Fibroblast of peridontal ligament (primary cell): ENCODE data around the gene NIPAL4.
A peak's percentile ranks its signal among the peaks of the same experiment; 100 is the strongest.
"Not testable (repeated sequence)": the region's sequence is repeated elsewhere in the genome, so short reads cannot be mapped to it uniquely, and the experiment has no call there.

Experiments
- DNase-seq: peaks from one replicate; pipeline ENCODE4 v3.0.0-alpha.2; 2010; ENCODE audit errors: extremely low read depth

NIPAL4 gene

DNA sequence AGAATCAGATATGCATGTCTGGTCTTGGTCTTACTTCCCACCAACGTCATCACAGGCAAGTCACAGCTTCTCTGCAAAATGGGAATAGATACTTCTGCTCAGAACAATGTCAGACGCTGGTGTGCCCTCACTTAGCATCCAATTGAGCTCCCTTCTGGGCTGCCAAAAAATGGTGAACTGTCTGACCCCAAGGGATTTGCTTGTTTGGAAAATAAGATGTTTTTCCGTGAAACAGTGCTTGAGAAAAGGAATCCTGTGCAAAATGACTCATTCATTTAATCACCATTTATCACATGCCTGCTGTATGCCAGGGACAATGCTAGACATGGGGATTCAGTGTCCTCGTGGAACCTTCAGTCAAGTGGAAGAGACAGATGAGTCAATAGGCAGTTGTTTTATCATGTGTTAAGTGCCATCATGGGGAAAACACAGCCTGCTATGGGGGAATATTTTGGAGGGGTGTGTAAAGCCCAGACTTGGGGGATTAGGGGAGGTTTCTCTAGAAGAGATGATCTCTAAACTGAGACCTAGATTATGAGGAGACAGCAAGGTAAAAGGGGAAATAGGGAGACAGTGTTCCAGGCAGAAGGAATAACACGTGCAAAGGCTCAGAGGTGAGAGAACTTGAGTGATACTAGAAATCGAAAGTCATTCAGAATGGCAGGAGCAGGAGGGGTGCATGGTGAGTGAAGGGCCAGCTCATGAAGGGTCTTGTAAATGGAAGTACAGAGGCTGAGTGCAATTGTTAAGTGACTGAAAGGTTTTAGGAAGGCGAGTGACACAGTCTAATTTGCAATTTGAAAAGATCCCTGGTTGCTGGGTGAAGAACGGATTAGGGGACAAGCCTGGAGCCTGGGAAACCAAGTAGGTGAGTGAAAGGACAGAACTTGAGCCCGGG is 3.9 kb downstream of the NIPAL4 start:
- DNase-seq = peak; percentile 57

DNA sequence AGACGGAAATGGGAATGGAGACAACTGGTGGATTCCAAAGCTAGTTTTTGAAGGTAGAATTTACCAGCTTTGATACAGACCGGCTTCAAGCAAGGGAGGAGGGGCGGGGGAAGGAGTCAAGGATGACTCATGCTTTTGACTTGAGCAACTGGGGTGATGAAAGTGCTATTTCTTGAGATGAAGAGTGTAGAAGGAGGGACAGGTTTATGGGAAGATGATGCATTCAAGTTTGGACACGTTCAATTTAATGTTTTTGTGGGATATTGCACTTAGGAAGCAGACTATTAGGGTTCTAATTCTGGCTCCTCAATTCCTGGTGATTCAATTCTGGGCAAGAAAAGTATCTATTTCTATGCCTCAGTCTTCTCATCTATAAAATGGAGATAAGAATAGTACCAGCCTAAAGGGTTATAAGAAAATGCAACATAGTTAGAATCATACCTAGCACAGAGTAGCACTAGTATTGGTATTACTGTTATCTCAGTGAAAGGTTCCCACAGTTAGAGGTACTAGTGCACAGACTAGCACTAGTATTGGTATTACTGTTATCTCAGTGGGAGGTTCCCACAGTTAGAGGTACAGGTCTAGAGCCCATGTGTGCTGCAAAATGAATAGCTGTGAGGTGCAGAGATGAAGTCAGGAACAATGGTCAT is 4.6 kb downstream of the NIPAL4 start:
- peak; percentile 90 for DNase-seq

DNA sequence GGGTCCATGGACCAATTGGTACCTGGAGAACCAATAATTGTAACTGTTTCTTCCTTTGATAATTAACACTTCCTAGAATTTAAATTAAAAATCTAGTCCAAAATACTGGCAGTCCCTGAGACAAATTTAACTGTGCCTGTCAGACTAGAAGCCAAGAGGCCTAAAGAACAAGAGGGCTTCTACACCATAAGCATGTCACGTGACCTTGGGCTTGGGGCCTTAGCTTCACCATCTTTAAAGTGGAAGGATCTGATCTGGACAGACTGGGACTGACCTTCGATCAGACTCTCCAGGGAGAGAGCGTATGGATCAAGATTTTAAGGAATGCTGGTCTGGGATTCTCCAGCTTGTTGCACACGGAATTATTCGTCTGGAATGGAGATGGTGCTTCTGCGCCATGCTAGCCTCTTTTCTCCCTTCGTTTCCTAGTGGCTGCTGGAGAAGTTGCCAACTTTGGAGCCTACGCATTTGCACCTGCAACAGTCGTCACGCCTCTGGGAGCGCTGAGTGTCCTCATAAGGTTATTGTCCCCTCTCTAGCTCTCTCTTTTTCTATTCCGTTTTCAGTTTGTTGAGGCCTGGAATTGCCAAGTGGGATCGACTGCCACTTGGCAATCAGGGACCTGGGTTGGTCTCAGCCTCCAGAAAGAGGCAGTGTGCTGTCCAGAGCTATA is 8.4 kb downstream of the NIPAL4 start:
- DNase-seq = no peak

DNA sequence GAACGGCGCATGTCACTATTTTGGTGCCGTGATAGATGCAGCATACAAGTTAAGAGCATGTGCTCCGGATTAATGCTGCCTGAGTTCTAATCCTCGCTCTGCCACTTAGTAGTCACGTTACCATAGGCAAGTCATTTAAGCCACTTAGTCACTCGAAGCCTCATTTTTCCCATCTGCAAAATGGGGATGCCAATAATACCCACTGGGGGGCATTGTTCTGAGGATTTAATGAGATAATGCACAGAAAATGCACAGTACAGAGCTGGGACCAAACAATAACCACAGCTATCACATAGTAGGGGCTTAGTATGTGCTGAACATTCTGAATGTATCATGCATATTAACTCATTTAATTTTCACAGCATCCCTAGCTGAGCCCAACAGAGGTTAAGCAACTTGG is 9.1 kb downstream of the NIPAL4 start:
- DNase-seq = no peak

DNA sequence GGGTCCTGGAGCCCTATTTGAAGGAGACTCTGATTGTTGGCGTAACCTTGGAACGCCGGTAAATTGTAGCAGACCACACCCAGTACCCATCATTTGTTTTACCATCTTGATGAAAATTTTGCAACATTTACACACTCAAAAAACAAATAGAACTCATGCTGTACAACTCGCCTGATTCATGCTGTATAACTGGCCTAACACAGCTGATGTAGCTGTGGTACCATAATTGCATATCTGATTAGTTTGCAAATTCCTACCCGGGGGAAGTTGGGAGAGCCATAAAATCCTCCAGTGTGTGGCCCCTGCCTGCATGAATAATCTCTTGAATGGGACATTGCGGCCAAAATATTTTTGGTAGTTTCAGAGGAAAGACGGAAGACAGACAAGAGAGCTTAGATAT is 9.7 kb downstream of the NIPAL4 start:
- DNase-seq = peak; percentile 36

DNA sequence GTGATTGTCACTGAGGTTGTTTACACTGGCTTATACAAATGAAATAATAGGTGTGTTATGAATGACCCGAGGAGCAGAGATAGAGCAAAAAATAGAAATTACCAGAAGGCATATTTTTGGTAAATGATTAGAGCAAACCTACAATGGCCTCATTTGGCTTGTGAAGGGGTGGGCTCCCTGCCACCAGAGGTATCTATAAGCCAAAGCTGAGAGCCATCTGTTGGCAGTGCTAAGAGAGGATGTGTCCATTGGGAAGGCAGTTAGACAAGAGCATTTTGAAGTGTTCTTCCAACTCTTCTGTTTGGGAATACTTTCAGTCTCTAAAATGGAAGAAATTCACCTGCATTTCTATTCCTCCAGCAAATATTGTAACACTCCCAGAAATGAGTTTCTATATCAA is 10.6 kb downstream of the NIPAL4 start:
- no peak for DNase-seq

DNA sequence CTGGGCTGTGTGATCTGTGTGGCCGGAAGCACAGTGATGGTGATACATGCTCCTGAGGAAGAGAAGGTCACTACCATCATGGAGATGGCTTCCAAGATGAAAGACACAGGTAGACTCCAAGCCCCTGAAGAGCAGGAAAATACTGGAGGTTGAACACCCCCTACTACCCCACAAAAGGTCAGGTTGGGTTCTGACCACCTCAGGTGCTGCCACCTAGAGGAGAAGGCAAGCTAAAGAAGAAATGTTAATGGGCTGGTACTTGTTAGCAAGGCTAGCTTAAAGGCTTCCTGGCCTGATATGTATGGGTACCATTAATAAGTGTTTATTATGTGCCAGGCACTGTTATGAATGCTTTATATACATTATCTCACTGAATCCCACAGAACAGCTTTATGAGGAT is 11.7 kb downstream of the NIPAL4 start:
- no peak for DNase-seq

DNA sequence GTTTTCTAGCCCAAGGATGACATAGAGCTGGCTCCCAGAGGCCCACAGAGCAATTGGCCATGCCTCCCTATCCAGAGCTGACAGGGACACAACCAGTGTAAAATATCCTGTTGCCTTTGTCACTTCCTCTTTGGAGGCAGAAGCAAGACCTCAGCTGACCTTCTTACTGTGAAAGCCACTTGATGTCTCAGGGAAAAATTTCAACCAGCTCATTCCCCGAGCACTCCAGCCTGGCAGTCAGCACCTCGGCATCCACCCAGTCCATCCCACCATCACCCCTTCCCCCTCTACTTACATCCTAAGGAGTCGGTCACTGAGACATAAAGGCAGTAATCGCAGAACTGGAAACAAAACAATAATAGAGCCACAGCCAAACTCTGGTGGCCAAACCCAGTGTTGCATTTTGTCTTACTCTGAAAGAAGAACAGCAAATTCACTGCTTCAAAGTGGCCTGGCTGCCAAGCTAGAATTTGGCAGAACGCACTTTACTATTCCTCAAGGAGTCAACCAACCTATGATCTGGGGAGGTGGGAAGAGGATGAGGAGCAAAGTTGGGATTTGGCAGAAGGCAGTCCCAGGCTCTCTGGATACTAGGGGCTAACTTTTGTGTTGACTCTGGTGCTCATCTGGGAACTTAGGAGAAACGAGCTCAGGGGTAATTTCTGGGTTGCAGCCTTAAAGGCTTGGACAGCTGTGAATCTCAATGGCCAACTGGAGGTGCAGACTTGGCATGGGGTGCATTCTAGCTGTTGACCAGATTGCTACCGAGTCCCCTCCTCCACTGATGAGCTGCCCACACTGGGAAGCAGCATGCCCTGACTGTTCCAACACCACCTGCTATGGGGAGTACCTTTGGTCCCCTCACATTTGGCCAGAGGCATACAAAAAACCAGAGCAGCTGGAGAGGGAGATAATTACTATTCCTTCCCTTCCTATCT is 13.6 kb downstream of the NIPAL4 start:
- DNase-seq = no peak

DNA sequence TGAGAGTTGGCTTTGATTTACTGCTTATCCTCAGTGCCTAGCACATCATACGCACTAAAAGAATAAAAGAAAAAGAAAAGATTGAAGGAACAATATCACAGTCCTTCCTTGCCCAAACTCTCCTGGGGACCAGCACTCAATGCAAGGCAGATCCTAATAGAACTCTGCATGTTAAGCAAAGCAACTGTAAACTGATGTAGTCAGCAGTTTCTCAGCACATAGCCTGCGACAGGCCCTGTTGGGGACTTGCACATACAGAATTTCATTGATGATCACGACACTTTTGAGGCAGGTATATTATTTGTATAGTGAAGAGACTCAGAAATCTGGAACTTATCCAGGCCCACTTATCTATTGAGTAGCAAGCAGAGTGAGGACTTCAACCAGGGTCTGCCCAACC is 15.4 kb downstream of the NIPAL4 start:
- no peak for DNase-seq

DNA sequence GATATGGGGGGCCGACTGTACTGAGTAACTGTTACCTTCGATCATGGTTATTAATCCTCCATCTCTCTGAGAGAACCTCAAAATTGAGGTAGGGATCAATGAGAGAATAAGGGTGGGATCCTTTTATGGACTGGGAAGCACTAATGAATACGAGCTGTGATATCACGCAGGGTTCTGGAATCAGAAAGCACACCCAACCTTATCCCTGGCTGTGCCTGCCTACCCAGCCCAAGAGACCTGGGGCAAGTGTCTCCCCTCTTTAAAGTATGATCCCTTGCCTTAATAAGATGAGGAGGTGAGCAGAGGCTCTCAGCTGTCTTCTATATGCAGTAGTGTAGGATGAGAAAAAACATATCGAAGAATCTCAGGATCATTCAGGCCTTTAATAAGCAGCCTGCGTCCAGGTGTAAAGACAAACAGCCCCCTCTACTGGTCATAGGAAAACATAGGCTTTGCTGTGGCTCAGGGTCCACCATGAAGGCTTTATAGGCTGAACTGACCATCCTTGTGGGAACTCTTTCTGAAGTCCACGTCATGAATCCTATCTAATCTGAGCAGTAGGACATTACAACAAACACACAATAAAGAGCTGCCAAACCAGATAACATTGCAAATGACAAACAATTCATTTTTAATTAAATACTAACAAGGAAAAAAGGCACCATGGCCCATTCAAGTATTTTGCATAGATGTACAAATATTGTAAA is 16.8 kb downstream of the NIPAL4 start:
- peak; percentile 80 for DNase-seq

DNA sequence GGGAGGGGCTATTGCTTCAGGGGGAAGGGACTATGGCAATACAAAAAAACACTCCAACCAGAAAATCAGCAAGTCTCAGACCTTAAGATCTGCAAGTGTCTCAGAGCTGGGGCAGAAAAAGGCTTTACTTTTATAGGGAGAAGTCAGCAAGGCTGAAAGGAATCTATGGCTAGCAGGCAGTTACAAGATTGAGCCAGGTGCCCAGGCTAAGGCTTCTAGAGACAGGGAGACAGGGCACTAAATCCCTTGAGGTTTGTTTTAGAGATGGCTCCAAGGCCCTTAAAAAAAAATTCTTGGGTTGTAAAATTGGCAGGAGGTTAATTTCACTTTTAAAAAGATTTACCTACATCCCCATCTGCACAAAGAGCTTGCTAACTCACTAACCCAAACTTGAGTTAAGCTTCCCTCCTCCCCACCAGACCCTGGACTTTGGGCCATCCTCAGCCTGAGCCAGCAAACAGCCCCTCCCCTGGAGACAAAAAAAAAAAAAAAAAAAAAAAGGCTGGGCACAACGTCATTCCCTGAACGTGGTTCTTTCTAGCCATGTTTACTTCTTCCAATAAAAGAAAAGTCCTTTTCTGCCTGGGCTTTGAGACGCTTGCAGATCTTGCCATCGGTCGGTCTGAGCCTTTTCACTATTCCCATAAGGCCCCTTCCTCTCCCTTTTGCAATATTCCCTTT is 17.9 kb downstream of the NIPAL4 start:
- no peak for DNase-seq

DNA sequence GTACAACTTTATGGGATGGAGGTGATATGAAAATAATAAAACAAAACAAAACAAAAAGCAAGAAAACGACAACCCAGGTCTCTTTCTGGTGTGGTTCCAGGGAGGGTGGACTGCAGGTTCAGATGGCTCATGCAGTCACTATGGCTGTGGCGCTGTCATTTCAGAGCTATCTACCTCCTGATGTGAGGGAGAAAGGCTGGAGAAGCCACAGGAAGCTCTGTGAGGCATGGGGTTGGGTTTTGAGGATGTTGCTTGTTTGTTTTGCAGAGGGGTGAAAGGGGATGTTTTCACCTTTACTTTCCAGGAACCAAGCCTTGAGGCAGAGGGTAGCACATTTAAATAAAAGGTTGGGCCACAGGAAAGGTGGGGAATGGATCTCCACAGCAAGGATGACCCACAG is 18.7 kb downstream of the NIPAL4 start:
- no peak for DNase-seq

DNA sequence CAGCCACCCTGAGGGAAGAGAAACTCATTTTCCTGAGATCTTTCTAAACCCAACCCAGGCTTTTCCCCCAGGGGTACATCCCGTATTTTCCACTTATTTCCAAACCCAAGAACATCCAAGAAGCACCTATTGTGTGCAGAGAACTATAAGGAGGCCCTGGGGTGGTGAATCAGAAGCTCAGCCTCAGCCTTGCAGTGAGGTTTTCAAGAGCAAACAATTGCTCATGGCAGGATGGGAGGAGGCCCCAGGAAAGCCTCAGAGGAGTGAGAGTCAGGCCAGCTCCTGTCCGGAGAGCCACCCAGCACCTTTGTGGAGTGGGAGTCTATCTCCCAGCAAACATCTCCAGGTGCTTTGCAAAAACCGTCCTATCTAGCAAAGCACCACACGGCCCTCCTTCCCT is 19.2 kb downstream of the NIPAL4 start:
- DNase-seq = no peak

DNA sequence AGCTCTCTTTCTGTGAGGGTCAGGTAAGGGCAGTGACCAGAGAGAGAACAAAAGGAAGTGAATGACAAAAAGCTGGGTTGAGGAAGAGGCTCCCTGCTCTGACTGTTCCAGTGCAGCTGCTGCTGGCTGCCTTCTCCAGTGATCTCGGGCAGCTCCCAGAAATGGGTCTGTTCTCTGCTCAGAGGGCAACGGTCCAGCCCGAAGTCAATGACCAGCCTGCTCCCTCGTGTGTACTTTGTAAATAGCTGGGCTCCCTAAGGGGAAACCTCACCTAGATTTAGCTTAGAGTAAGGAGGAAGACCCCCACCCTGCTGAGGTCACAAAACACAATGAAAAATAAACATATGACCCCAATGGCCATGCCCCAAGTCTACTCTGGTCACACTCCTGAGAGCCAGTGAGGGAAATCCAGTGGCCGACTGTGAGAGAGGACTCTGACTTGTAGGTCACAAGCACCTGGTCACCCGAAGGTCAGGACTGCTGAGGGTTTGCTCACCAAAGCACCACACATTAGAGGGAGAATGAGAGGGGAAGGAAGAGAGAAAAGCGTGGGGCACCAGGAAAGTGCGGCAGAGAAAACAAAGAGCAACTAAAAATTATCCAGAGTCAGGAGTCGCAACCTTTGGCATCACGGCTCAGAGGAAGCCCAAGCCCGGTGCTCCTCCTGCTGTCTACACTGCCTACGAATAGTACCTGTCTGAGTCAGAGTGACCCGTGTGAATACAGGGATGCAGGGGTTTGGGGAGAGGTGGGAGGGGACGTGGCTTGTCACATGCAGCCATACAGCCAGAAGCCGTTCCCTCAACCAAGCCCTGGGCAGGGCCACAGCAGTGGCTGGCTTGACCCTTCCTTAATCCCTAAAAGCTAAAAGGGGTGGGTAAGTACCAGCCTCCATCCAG is 19.8 kb downstream of the NIPAL4 start:
- DNase-seq = no peak

DNA sequence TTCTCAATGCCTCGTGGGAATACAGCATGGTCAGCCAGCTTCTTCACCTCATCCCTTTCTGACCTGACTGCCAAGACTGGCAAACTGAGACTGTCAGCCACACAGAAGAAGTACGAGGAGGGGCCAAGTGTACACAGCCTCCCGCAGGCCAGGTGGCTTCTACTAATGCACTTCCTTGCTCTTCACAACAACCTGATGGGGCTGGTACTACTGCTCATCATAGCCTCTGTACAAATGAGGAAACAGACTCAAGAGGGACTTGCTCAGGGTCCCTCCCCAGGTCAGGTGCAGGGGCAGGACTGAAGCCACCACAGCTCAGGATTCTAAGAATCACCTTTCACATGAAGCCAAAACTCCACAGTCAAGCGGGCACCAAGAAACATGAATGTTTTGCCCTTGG is 21.3 kb downstream of the NIPAL4 start:
- no peak for DNase-seq

DNA sequence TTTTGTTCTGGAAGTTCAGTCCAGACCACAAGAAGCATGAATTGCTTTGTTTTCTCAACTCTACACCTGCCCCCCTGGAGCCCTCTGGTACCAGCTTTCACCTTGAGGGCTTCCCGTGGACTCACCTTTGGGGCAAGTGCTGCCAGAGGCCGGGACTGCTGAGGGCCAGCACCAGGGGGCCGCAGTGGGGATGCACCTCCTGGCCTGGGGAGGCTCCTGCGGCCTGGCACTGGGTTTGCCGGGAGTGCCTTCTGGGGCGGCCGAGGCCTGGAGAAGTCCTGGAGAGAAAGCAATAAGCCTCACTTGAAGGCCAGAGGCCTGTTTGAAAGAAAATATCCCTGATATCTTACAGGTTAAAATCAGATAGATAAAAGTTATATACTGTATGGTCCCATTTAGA is 21.7 kb downstream of the NIPAL4 start:
- DNase-seq = no peak

DNA sequence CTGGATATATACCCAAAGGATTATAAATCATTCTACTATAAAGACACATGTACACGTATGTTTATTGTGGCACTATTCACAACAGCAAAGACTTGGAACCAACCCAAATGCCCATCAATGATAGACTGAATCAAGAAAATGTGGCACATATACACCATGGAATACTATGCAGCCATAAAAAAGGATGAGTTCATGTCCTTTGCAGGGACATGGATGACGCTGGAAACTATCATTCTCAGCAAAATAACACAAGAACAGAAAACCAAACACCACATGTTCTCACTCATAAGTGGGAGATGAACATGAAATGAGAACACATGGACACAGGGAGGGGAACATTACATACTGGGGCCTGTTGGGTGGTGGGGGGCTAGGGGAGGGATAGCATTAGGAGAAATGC is 22.7 kb downstream of the NIPAL4 start:
- not testable (repeated sequence) for DNase-seq

DNA sequence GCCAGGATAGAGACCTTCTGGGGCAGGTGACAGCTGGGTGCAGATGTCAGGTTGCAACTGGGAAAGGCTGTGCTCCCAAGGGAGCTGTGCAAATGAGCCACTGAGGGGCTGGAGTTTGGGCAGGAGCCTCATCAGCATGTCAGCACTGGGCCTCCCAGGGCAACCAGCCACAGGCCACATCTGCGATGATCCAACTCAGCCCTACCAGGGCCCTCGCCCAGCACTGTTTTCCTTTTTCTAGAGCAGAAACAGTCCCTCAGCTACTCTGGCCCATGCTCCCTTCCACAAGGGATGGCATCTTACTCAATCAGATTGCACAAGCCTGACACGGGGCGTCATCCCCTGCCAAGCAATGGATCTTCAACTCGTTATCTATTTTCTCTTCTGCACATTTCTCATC is 24.8 kb downstream of the NIPAL4 start:
- peak; percentile 23 for DNase-seq

DNA sequence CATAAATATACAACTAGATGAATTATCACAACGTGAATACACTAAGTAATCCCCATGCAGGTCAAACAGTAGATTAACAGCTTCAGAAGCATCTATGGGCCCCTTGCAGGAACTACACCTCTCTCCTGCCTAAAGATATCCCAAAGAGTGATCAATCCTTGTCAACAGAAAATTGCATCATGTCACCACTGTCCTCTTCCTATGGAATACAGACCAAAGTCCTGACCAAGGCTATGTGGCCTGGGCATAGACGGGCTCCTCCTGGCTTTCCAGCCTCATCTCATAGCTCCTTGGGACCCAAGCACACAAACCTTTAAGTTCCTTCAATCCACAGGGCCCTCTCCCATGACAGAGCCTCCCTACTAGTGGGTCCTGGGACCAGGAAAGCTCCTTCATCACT is 25.3 kb downstream of the NIPAL4 start:
- DNase-seq = no peak
